SK-N-SH treated with all-trans-retinoic acid at 6 μM for 48 hours (cell line): ENCODE measurements around the gene PRKRIP1.
"Not testable (repeated sequence)": the region's sequence is repeated elsewhere in the genome, so short reads cannot be mapped to it uniquely, and the experiment has no call there.

Source experiments
- ATAC-seq: fragments of 200-7000 bp; cut with Tn5 transposase; 3 replicates; pipeline ENCODE4 v1.9.1; 2020; ENCODE audit warnings: mild to moderate bottlenecking, moderate library complexity
- TOX ChIP-seq: fragments of 250-450 bp; sonication (Bioruptor Pico); IDR thresholded peaks from 2 replicates; pipeline ENCODE4 v1.8.0; 2021; ENCODE audit warnings: mild to moderate bottlenecking, moderate library complexity, borderline replicate concordance

The PRKRIP1 gene

DNA sequence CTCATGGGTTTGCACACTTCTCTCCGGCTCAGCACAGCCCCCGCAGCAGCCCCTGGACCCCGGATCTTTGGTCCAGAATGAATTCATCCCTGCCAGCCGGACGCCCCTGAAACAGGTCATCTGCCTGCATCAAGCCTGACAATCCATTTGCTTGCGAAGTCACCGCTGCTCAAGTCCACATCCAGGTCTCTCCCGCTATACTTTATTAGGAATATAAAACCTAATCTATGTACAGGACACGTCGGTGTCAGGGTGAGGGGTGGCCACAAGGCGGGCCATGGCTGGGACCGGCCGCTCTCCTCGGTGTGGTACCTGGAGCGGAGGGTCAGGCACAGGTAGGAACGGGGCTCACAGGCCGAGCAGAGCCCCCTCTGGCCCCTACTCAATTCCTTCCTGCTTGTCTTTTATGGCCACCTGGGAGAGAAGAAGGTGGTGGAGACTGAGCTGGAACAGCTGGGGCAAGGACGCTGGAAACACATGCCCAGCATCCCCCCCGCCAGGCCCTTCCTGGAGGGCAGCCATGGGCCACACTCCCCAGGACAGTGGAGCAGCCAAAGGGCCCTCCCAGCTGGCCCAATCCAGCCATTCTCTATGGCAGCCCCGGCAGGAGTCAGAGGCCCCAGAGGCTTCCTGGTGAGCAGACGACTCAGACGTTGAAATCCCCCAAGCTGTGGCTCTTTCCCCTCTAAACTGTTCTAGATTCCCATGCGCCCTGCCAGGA, 77.3 kb downstream of the PRKRIP1 start:
- no peak for ATAC-seq
- no peak for TF ChIP-seq TOX
- TF ChIP-seq, all 23 proteins: peak for 0

GRCh38 chr7:102474116-102474515, 78.0 kb downstream of the PRKRIP1 start:
- not testable (repeated sequence) for ATAC-seq

DNA sequence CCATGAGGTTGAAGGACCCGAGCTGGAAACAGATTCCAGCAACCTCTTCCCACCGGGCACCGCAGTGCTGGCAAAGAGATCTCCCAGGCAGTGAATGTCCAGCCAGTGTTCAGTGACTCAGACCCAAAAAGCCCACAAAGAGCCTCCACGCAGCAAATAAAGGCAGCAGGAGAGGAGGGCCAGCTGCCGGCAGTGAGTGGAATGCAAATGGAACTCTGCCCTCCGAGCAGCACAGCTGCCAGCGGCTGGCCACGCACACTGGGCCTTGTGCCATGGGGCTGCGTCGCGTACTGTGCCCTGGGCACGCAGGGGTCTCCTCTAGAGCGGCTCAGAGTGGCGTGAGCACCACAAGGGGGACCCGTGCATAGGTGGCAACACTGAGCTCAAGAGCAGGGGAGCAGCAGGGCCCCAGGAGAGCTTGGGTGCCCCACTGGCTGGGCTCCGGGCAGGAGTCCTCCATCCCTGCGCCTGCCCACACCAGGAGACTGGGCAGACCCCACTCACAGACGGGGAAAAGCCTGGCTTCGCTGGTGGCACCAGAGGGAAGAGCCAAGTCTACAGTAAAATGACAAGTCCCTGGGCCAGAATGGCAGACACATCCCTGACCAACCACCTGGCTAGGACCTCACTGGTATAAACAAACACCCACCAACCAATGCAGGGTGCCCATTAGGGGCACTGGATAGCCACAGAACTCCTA, 78.7 kb downstream of the PRKRIP1 start:
- peak; percentile 5; the same call in 2 of the 3 replicates for ATAC-seq
